Measurements from ENCODE around the gene FLNA.
A peak's percentile ranks its signal among the peaks of the same experiment; 100 is the strongest.

DNA sequence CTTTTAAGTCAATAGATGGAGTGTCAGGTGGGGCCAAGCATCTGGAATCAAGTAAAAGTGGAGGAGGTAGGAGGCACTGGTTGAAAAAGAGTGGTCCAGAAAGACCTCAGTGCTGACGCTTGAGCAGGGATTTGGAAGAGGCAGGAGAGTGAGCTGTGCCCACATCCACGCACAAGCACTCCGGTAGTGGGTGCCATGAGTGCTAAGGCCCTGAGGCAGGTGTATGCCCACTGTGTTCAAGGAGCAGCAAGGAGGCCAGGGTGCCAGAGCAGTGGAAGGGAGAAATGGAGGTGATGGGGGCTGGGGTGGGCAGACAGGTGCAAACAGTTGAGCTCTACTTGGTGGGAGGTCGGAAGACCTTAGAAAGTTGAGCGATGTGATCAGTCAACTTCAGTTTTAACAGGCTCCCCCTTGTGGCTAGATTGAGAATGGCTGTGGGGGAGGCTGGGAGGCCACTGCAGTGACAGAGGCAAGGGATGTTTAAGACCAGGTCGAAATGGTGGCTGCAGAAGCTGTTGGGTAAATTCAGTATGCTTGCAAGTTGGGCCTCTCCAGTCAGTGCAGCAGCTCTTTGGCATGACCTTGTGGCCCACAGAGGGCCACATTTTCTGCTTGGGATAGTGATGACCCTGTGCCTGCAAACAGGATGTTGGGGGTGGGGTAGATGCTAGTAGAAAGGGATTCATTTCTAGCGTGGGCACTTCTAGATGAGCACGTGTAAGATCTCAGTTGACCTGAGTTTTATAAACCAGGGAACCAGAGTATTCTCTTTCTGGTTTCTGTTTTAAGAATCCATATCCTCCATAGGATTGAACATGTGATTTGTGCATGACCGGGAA is 66.1 kb downstream of the FLNA start:
- TF ChIP-seq, protein P1, sequence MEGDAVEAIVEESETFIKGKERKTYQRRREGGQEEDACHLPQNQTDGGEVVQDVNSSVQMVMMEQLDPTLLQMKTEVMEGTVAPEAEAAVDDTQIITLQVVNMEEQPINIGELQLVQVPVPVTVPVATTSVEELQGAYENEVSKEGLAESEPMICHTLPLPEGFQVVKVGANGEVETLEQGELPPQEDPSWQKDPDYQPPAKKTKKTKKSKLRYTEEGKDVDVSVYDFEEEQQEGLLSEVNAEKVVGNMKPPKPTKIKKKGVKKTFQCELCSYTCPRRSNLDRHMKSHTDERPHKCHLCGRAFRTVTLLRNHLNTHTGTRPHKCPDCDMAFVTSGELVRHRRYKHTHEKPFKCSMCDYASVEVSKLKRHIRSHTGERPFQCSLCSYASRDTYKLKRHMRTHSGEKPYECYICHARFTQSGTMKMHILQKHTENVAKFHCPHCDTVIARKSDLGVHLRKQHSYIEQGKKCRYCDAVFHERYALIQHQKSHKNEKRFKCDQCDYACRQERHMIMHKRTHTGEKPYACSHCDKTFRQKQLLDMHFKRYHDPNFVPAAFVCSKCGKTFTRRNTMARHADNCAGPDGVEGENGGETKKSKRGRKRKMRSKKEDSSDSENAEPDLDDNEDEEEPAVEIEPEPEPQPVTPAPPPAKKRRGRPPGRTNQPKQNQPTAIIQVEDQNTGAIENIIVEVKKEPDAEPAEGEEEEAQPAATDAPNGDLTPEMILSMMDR (IDR thresholded peaks at IDR 0.05; ENCODE audit: insufficient read depth, low read length) = peak; percentile 58
- TF ChIP-seq SPI1 (IDR thresholded peaks at IDR 0.05; ENCODE audit: borderline replicate concordance, low read depth) (no peak), POLR2AphosphoS5 (IDR thresholded peaks at IDR 0.05; ENCODE audit: low read depth) (no peak), GABPA (IDR thresholded peaks at IDR 0.05; ENCODE audit: low read depth) (no peak)

All from HL-60 (cell line).